ENCODE measurements around the gene MPC1L.
A peak's percentile ranks its signal among the peaks of the same experiment; 100 is the strongest.
"Not testable (repeated sequence)": the region's sequence is repeated elsewhere in the genome, so short reads cannot be mapped to it uniquely, and the experiment has no call there.

The MPC1L gene

GRCh38 chrX:40579900-40580536 lies 43.2 kb upstream of the MPC1L start:
- peak overlapping the region; percentile 57 to 97 (median 92) for H3K27ac Mint-ChIP-seq
- H3K4me1 Mint-ChIP-seq: peaks cover 5% of the 10 kb centered on the region
- TF ChIP-seq CTCF (IDR thresholded peaks at IDR 0.05; ENCODE audit: unreplicated experiment in 3 of 3): no peak
- H3K4me3 Mint-ChIP-seq: peak overlapping the region; percentile 88 to 99 (median 92)
- H3K9me3 Mint-ChIP-seq: peaks cover 2% of the 10 kb centered on the region
- no peaks in the 10 kb centered on the region for H3K27me3 Mint-ChIP-seq (ENCODE audit: low read depth)
- H3K36me3 Mint-ChIP-seq (ENCODE audit: low read depth): no peaks in the 10 kb centered on the region

- peaks cover 2% of the 10 kb centered on the region for H3K9me3 Mint-ChIP-seq
- no peaks in the 10 kb centered on the region for H3K27me3 Mint-ChIP-seq (ENCODE audit: low read depth)
- H3K4me1 Mint-ChIP-seq: peaks cover 5% of the 10 kb centered on the region
- TF ChIP-seq CTCF (IDR thresholded peaks at IDR 0.05; ENCODE audit: unreplicated experiment in 3 of 3): no peak
- peak within 1 kb of the TSS; percentile 88 to 99 (median 92) for H3K4me3 Mint-ChIP-seq
- H3K27ac Mint-ChIP-seq: peak within 1 kb of the TSS; percentile 57 to 97 (median 92)
- no peaks in the 10 kb centered on the region for H3K36me3 Mint-ChIP-seq (ENCODE audit: low read depth)
Observed at GRCh38 chrX:40580537-40581335, 42.5 kb upstream of the MPC1L start, which contains the start of gene ATP6AP2. Gene ATP6AP2 (plus strand): TSS chrX:40580970. CDS start chrX:40581066, 96 bp downstream.

DNA sequence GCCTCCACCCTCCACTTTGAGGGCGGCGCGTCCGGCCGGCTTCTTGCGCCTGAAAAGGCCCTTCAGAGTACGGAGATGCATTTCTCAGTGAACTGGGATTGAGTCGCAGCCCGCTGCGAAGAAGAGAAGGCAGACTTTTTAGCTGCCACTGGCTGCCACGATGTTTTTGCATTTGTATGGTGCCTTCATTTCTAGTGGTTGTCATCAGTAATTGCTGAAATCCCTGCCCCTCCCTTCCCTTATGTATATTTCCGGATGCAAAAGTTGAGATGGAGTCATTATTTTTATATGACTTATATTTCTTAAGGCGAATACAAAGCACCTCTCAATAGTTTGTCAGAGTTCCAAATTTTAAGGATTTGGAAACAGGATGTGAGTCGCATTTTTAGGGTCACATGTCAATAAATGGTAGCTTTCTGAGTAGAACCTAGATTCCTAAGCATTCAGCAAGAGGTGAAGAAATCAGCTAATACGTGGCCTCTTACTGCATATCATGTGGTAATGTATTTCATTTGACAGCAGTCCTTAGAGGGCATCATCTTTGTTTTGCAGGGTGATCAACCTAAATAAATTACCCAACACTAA lies 41.8 kb upstream of the MPC1L start:
- H3K4me3 Mint-ChIP-seq: peak overlapping the region; percentile 68 to 82 (median 76)
- no peak overlapping the region for H3K27ac Mint-ChIP-seq
- no peaks in the 10 kb centered on the region for H3K27me3 Mint-ChIP-seq (ENCODE audit: low read depth)
- no peak for TF ChIP-seq CTCF (IDR thresholded peaks at IDR 0.05; ENCODE audit: unreplicated experiment in 3 of 3)
- H3K4me1 Mint-ChIP-seq: peaks cover 5% of the 10 kb centered on the region
- H3K9me3 Mint-ChIP-seq: peaks cover 2% of the 10 kb centered on the region
- no peaks in the 10 kb centered on the region for H3K36me3 Mint-ChIP-seq (ENCODE audit: low read depth)

DNA sequence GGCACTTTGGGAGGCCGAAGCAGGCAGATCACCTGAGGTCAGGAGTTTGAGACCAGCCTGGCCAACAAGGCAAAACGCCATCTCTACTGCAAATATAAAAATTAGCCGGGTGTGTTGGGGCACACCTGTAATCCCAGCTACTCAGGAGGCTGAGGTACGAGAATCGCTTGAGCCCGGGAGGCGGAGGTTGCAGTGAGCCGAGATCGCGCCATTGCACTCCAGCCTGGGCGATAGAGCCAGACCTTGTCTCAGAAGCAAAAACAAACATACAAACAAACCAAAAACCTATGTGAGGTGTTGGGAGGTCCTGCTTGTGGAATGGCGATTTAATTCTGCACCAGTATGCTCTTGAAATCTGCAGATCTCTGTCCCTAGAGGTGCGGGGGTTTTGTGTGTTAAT lies 41.0 kb upstream of the MPC1L start:
- H3K4me3 Mint-ChIP-seq: peak overlapping the region; percentile 68 to 82 (median 76)
- not testable (repeated sequence) for H3K36me3 Mint-ChIP-seq (ENCODE audit: low read depth); H3K27ac Mint-ChIP-seq; H3K4me1 Mint-ChIP-seq; H3K27me3 Mint-ChIP-seq (ENCODE audit: low read depth); H3K9me3 Mint-ChIP-seq

- H3K36me3 Mint-ChIP-seq (ENCODE audit: low read depth): no peaks in the 10 kb centered on the region
- peak overlapping the region; percentile 68 to 76 (median 73) for H3K4me3 Mint-ChIP-seq
- H3K27ac Mint-ChIP-seq: no peak overlapping the region
- H3K9me3 Mint-ChIP-seq: peaks cover 2% of the 10 kb centered on the region
- TF ChIP-seq CTCF (IDR thresholded peaks at IDR 0.05; ENCODE audit: unreplicated experiment in 3 of 3): no peak
- peaks cover 5% of the 10 kb centered on the region for H3K4me1 Mint-ChIP-seq
- H3K27me3 Mint-ChIP-seq (ENCODE audit: low read depth): no peaks in the 10 kb centered on the region
Observed at GRCh38 chrX:40582811-40583210, 40.4 kb upstream of the MPC1L start.

DNA sequence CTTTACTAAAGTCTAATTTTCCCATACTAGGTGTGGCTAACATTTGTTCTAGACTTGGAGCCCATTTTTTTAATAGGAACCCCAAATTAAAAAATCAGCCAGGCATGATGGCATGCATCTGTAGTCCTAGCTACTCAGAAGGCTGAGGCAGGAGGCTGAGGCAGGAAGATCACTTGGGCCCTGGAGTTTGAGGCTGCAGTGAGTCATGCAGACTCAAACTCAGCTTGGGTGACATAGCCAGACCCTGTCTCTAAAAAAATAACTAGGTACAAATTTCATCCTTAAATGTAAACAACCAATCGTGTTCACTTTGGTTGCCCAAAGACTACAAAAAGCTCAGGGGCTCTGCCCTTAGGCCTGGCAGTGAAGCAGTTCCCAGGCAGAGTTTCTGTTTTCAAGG lies 35.6 kb upstream of the MPC1L start:
- not testable (repeated sequence) for H3K4me3 Mint-ChIP-seq

GRCh38 chrX:40589616-40590321 lies 33.5 kb upstream of the MPC1L start:
- H3K4me3 Mint-ChIP-seq; H3K27me3 Mint-ChIP-seq (ENCODE audit: low read depth); H3K4me1 Mint-ChIP-seq; H3K9me3 Mint-ChIP-seq; H3K27ac Mint-ChIP-seq: not testable (repeated sequence)
- H3K36me3 Mint-ChIP-seq (ENCODE audit: low read depth): peaks cover 30% of the 10 kb centered on the region

More for the DNA sequence above, 35.6 kb upstream of the MPC1L start:
- H3K9me3 Mint-ChIP-seq; H3K4me1 Mint-ChIP-seq; H3K27ac Mint-ChIP-seq; H3K27me3 Mint-ChIP-seq (ENCODE audit: low read depth): not testable (repeated sequence)
- H3K36me3 Mint-ChIP-seq (ENCODE audit: low read depth): peaks cover 18% of the 10 kb centered on the region
